Epidermal melanocyte (primary cell): Measurements from ENCODE around the gene RPF1.
"Not testable (repeated sequence)": the region's sequence is repeated elsewhere in the genome, so short reads cannot be mapped to it uniquely, and the experiment has no call there.

Experiments used
- DNase-seq: peaks from one replicate; pipeline ENCODE4 v3.0.0; 2011; ENCODE audit warnings: low spot score; ENCODE audit not compliant: insufficient read length

Gene RPF1

GRCh38 chr1:84492726-84493125, 13.7 kb downstream of the RPF1 start:
- DNase-seq, result no peak

GRCh38 chr1:84493747-84494146, 14.7 kb downstream of the RPF1 start:
- no peak for DNase-seq

- DNase-seq, result no peak
These were observed 17.4 kb downstream of the RPF1 start for GRCh38 chr1:84496498-84496897.

GRCh38 chr1:84497631-84498275, 18.7 kb downstream of the RPF1 start:
- no peak for DNase-seq

- no peak for DNase-seq
These were observed 23.9 kb downstream of the RPF1 start for GRCh38 chr1:84502927-84503326.

GRCh38 chr1:84504580-84505492, 25.8 kb downstream of the RPF1 start:
- no peak for DNase-seq

GRCh38 chr1:84505493-84506001, 26.5 kb downstream of the RPF1 start:
- DNase-seq, result no peak

GRCh38 chr1:84506002-84506728, 27.1 kb downstream of the RPF1 start, which contains the start of the genes GNG5 and SPATA1:
Gene GNG5 (minus strand): TSS chr1:84506581. CDS start chr1:84506091, 490 bp downstream.
Gene SPATA1 (plus strand): TSS chr1:84506386. CDS start chr1:84516360, 9,974 bp downstream.
- DNase-seq, result peak; percentile 90

GRCh38 chr1:84506729-84507453, 27.8 kb downstream of the RPF1 start:
- no peak for DNase-seq

GRCh38 chr1:84507887-84508286, 28.8 kb downstream of the RPF1 start:
- DNase-seq, result not testable (repeated sequence)

GRCh38 chr1:84508510-84508909, 29.4 kb downstream of the RPF1 start:
- no peak for DNase-seq

GRCh38 chr1:84509029-84509428, 30.0 kb downstream of the RPF1 start:
- DNase-seq, result no peak

- DNase-seq, result no peak
These were observed 31.1 kb downstream of the RPF1 start for GRCh38 chr1:84510165-84510564.

- DNase-seq, result no peak
These were observed 31.6 kb downstream of the RPF1 start for GRCh38 chr1:84510668-84511067.

GRCh38 chr1:84524590-84524989, 45.5 kb downstream of the RPF1 start:
- DNase-seq, result no peak

- DNase-seq, result no peak
These were observed 46.7 kb downstream of the RPF1 start for GRCh38 chr1:84525779-84526178.

GRCh38 chr1:84538599-84538998, 59.5 kb downstream of the RPF1 start:
- DNase-seq, result no peak

GRCh38 chr1:84539972-84540371, 60.9 kb downstream of the RPF1 start:
- DNase-seq, result no peak

- no peak for DNase-seq
These were observed 61.7 kb downstream of the RPF1 start for GRCh38 chr1:84540759-84541158.

- no peak for DNase-seq
These were observed 62.6 kb downstream of the RPF1 start for GRCh38 chr1:84541679-84542078.
